SK-N-SH treated with all-trans-retinoic acid at 6 μM for 48 hours (cell line): ENCODE data around the gene EEF1AKMT3.

Source experiments
- ARNTL ChIP-seq: fragments of 450-650 bp; formaldehyde crosslinking; IDR thresholded peaks from 2 replicates; pipeline ENCODE4 v1.5.0; 2020; ENCODE audit warnings: low read depth, mild to moderate bottlenecking, moderate library complexity, borderline replicate concordance
- BACH2 ChIP-seq: fragments of 250-450 bp; sonication (Bioruptor Pico); IDR thresholded peaks from 2 replicates; pipeline ENCODE4 v1.9.0; 2021; ENCODE audit warnings: mild to moderate bottlenecking, borderline replicate concordance
- ESRRG ChIP-seq: fragments of 250-450 bp; sonication (Bioruptor Pico); IDR thresholded peaks from 2 replicates; pipeline ENCODE4 v1.6.1; 2021; ENCODE audit warnings: mild to moderate bottlenecking
- GLIS3 ChIP-seq: fragments of 250-450 bp; sonication (Bioruptor Pico); IDR thresholded peaks from 2 replicates; pipeline ENCODE4 v1.5.0; 2020; ENCODE audit warnings: mild to moderate bottlenecking, moderate library complexity
- ISL1 ChIP-seq: fragments of 250-450 bp; sonication (Bioruptor Pico); IDR thresholded peaks from 2 replicates; pipeline ENCODE4 v2.1.2; 2022; ENCODE audit warnings: mild to moderate bottlenecking, moderate library complexity
- ZC3H10 ChIP-seq: fragments of 250-450 bp; sonication (Bioruptor Pico); IDR thresholded peaks from 2 replicates; pipeline ENCODE4 v1.5.1; 2021; ENCODE audit warnings: mild to moderate bottlenecking, moderate library complexity
- ZFP30 ChIP-seq: fragments of 450-650 bp; formaldehyde crosslinking; IDR thresholded peaks from 2 replicates; pipeline ENCODE4 v1.5.0; 2022; ENCODE audit warnings: mild to moderate bottlenecking, moderate library complexity
- ZNF565 ChIP-seq: fragments of 450-650 bp; formaldehyde crosslinking; conservative IDR thresholded peaks from 2 replicates; pipeline ENCODE4 v1.5.0; 2020; ENCODE audit warnings: low read depth, mild to moderate bottlenecking, moderate library complexity
- ZNF8 ChIP-seq: fragments of 450-650 bp; formaldehyde crosslinking; IDR thresholded peaks from 2 replicates; pipeline ENCODE4 v1.5.0; 2020; ENCODE audit warnings: mild to moderate bottlenecking, moderate library complexity
- TF ChIP-seq, protein P1 (sequence below): fragments of 250-450 bp; sonication (Bioruptor Pico); IDR thresholded peaks from 2 replicates; pipeline ENCODE4 v1.5.0; 2020; ENCODE audit warnings: mild to moderate bottlenecking, moderate library complexity
- TF ChIP-seq, protein P2 (sequence below): fragments of 250-450 bp; sonication (Bioruptor Pico); IDR thresholded peaks from 2 replicates; pipeline ENCODE4 v1.8.0; 2021; ENCODE audit warnings: low read depth, mild to moderate bottlenecking, moderate library complexity, borderline replicate concordance
- TF ChIP-seq, protein P3 (sequence below): fragments of 250-450 bp; sonication (Bioruptor Pico); IDR thresholded peaks from 2 replicates; pipeline ENCODE4 v1.8.0; 2020; ENCODE audit warnings: mild to moderate bottlenecking, moderate library complexity, borderline replicate concordance

DNA sequence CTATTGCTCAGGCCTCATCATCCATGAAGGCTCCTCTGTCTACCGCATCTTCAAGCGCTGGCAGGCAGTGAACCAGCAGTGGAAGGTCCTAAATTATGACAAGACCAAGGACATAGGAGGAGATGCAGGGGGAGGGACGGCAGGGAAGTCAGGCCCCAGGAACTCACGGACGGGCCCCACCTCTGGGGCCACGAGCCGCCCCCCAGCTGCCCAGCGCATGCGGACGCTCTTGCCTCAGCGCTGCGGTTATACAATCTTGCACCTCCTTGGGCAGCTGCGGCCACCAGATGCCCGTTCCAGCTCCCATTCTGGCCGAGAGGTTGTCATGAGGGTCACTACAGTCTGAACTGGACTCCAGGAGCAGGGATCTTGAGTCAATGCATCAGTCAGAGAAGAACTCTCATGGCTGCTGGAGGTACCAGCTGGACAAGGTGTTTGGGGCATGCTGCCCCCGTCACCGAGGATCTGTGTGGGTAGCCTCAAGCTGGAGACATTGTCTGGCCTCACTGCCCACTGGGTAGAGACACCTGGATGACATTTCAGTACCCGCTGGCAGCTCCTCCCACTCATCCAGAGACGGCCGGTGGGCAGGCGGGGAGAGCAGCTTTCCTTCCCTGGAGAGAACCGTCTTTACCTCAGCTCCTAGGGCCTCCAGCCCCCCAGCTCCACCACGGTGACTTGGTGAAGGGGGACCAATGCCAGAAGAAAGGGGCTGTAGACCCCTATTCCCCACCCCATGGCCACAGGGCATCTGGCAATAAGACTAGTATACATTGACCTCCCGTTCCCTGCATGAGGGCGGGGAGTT lies 13.7 kb upstream of the EEF1AKMT3 start:
- TF ChIP-seq, protein P1, sequence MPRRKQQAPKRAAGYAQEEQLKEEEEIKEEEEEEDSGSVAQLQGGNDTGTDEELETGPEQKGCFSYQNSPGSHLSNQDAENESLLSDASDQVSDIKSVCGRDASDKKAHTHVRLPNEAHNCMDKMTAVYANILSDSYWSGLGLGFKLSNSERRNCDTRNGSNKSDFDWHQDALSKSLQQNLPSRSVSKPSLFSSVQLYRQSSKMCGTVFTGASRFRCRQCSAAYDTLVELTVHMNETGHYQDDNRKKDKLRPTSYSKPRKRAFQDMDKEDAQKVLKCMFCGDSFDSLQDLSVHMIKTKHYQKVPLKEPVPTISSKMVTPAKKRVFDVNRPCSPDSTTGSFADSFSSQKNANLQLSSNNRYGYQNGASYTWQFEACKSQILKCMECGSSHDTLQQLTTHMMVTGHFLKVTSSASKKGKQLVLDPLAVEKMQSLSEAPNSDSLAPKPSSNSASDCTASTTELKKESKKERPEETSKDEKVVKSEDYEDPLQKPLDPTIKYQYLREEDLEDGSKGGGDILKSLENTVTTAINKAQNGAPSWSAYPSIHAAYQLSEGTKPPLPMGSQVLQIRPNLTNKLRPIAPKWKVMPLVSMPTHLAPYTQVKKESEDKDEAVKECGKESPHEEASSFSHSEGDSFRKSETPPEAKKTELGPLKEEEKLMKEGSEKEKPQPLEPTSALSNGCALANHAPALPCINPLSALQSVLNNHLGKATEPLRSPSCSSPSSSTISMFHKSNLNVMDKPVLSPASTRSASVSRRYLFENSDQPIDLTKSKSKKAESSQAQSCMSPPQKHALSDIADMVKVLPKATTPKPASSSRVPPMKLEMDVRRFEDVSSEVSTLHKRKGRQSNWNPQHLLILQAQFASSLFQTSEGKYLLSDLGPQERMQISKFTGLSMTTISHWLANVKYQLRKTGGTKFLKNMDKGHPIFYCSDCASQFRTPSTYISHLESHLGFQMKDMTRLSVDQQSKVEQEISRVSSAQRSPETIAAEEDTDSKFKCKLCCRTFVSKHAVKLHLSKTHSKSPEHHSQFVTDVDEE (CRISPR knock-in tag): no peak
- TF ChIP-seq BACH2 (CRISPR knock-in tag) (no peak), ZFP30 (no peak), GLIS3 (CRISPR knock-in tag) (no peak), ZNF8 (no peak), ESRRG (CRISPR knock-in tag) (no peak), ZNF565 (CRISPR knock-in tag) (no peak), ISL1 (CRISPR knock-in tag) (no peak), ARNTL (CRISPR knock-in tag) (no peak), ZC3H10 (CRISPR knock-in tag) (no peak)
- TF ChIP-seq, protein P2, sequence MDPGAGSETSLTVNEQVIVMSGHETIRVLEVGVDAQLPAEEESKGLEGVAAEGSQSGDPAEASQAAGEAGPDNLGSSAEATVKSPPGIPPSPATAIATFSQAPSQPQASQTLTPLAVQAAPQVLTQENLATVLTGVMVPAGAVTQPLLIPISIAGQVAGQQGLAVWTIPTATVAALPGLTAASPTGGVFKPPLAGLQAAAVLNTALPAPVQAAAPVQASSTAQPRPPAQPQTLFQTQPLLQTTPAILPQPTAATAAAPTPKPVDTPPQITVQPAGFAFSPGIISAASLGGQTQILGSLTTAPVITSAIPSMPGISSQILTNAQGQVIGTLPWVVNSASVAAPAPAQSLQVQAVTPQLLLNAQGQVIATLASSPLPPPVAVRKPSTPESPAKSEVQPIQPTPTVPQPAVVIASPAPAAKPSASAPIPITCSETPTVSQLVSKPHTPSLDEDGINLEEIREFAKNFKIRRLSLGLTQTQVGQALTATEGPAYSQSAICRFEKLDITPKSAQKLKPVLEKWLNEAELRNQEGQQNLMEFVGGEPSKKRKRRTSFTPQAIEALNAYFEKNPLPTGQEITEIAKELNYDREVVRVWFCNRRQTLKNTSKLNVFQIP (CRISPR knock-in tag): no peak
- TF ChIP-seq, protein P3, sequence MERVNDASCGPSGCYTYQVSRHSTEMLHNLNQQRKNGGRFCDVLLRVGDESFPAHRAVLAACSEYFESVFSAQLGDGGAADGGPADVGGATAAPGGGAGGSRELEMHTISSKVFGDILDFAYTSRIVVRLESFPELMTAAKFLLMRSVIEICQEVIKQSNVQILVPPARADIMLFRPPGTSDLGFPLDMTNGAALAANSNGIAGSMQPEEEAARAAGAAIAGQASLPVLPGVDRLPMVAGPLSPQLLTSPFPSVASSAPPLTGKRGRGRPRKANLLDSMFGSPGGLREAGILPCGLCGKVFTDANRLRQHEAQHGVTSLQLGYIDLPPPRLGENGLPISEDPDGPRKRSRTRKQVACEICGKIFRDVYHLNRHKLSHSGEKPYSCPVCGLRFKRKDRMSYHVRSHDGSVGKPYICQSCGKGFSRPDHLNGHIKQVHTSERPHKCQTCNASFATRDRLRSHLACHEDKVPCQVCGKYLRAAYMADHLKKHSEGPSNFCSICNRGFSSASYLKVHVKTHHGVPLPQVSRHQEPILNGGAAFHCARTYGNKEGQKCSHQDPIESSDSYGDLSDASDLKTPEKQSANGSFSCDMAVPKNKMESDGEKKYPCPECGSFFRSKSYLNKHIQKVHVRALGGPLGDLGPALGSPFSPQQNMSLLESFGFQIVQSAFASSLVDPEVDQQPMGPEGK (CRISPR knock-in tag): no peak
